Measurements from ENCODE around the gene TGFA.

DNA sequence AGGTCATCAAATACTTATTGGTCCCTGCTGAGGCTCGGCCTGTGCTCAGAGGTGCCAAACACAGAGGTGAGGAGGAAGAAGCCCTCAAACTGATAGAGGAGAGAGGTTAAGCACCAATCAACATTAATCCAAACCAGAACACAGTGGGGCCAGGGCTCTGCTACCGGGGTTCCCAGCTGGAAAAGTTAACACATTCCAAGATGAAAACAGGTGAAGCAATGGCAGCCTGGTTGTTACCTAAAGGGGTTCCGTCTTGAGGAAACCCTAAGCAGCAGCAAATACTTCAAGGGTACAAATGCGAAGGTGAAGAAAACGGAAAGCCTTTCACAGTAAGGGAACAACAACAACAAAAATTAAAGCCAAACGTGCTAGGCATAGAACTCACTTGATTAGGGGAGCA is 5.4 kb downstream of the TGFA start:
- TF ChIP-seq, protein P1, sequence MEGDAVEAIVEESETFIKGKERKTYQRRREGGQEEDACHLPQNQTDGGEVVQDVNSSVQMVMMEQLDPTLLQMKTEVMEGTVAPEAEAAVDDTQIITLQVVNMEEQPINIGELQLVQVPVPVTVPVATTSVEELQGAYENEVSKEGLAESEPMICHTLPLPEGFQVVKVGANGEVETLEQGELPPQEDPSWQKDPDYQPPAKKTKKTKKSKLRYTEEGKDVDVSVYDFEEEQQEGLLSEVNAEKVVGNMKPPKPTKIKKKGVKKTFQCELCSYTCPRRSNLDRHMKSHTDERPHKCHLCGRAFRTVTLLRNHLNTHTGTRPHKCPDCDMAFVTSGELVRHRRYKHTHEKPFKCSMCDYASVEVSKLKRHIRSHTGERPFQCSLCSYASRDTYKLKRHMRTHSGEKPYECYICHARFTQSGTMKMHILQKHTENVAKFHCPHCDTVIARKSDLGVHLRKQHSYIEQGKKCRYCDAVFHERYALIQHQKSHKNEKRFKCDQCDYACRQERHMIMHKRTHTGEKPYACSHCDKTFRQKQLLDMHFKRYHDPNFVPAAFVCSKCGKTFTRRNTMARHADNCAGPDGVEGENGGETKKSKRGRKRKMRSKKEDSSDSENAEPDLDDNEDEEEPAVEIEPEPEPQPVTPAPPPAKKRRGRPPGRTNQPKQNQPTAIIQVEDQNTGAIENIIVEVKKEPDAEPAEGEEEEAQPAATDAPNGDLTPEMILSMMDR (IDR thresholded peaks at IDR 0.05) = no peak
- TF ChIP-seq POLR2A (IDR thresholded peaks at IDR 0.05) = no peak
